ENCODE measurements around the gene TESK2.
"Not testable (repeated sequence)": the region's sequence is repeated elsewhere in the genome, so short reads cannot be mapped to it uniquely, and the experiment has no call there.

DNA sequence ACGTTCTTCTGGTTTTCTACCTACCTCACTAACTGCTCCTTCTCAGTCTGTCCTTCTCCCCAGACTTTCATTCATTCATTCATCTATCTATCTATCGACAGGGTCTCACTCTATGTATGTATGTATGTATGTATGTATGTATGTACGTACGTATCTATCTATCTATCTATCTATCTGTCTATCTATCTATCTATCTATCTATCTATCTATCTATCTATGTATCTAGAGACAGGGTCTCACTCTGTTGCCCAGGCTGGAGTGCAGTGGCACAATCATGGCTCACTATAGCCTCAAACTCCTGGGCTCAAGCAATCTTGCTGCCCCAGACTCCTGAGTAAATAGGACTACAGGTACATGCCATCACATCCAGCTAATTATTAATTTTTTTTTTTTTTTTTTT is 106.8 kb downstream of the TESK2 start:
- not testable (repeated sequence) for TF ChIP-seq ZC3H10 (CRISPR knock-in tag; IDR thresholded peaks at IDR 0.05); BACH2 (CRISPR knock-in tag; IDR thresholded peaks at IDR 0.05; ENCODE audit: borderline replicate concordance); ARNTL (CRISPR knock-in tag; IDR thresholded peaks at IDR 0.05; ENCODE audit: borderline replicate concordance, low read depth); ZNF8 (CRISPR knock-in tag; IDR thresholded peaks at IDR 0.05); RARB (CRISPR knock-in tag; IDR thresholded peaks at IDR 0.05); ZFP3 (CRISPR knock-in tag; IDR thresholded peaks at IDR 0.05); OSR1 (CRISPR knock-in tag; IDR thresholded peaks at IDR 0.05); PATZ1 (CRISPR knock-in tag; IDR thresholded peaks at IDR 0.05; ENCODE audit: borderline replicate concordance)
